SK-N-SH treated with all-trans-retinoic acid at 6 μM for 48 hours (cell line): Measurements from ENCODE around the gene CHSY3.

ENCODE experiments used
- ATAC-seq: fragments of 200-7000 bp; cut with Tn5 transposase; 3 replicates; pipeline ENCODE4 v1.9.1; 2020; ENCODE audit warnings: mild to moderate bottlenecking, moderate library complexity
- ARNTL ChIP-seq: fragments of 450-650 bp; formaldehyde crosslinking; IDR thresholded peaks from 2 replicates; pipeline ENCODE4 v1.5.0; 2020; ENCODE audit warnings: low read depth, mild to moderate bottlenecking, moderate library complexity, borderline replicate concordance
- BACH2 ChIP-seq: fragments of 250-450 bp; sonication (Bioruptor Pico); IDR thresholded peaks from 2 replicates; pipeline ENCODE4 v1.9.0; 2021; ENCODE audit warnings: mild to moderate bottlenecking, borderline replicate concordance
- CSDC2 ChIP-seq: fragments of 250-450 bp; sonication (Bioruptor Pico); IDR thresholded peaks from 2 replicates; pipeline ENCODE4 v1.5.0; 2020; ENCODE audit warnings: mild to moderate bottlenecking, moderate library complexity
- GLIS3 ChIP-seq: fragments of 250-450 bp; sonication (Bioruptor Pico); IDR thresholded peaks from 2 replicates; pipeline ENCODE4 v1.5.0; 2020; ENCODE audit warnings: mild to moderate bottlenecking, moderate library complexity
- ISL1 ChIP-seq: fragments of 250-450 bp; sonication (Bioruptor Pico); IDR thresholded peaks from 2 replicates; pipeline ENCODE4 v2.1.2; 2022; ENCODE audit warnings: mild to moderate bottlenecking, moderate library complexity
- OSR1 ChIP-seq: fragments of 250-450 bp; sonication (Bioruptor Pico); IDR thresholded peaks from 2 replicates; pipeline ENCODE4 v1.8.0; 2022; ENCODE audit warnings: moderate library complexity, mild to moderate bottlenecking, inconsistent platforms
- PPARA ChIP-seq: fragments of 250-450 bp; sonication (Bioruptor Pico); IDR thresholded peaks from 2 replicates; pipeline ENCODE4 v1.5.0; 2020; ENCODE audit warnings: mild to moderate bottlenecking, borderline replicate concordance
- SNAI2 ChIP-seq: fragments of 250-450 bp; sonication (Bioruptor Pico); IDR thresholded peaks from 2 replicates; pipeline ENCODE4 v1.5.0; 2020; ENCODE audit warnings: mild to moderate bottlenecking, moderate library complexity
- TCF4 ChIP-seq: fragments of 250-450 bp; sonication (Bioruptor Pico); IDR thresholded peaks from 2 replicates; pipeline ENCODE4 v1.8.0; 2021; ENCODE audit warnings: mild to moderate bottlenecking, moderate library complexity, borderline replicate concordance
- TOX ChIP-seq: fragments of 250-450 bp; sonication (Bioruptor Pico); IDR thresholded peaks from 2 replicates; pipeline ENCODE4 v1.8.0; 2021; ENCODE audit warnings: mild to moderate bottlenecking, moderate library complexity, borderline replicate concordance
- ZC3H10 ChIP-seq: fragments of 250-450 bp; sonication (Bioruptor Pico); IDR thresholded peaks from 2 replicates; pipeline ENCODE4 v1.5.1; 2021; ENCODE audit warnings: mild to moderate bottlenecking, moderate library complexity
- ZFP3 ChIP-seq: fragments of 250-450 bp; sonication (Bioruptor Pico); IDR thresholded peaks from 2 replicates; pipeline ENCODE4 v1.5.0; 2020; ENCODE audit warnings: mild to moderate bottlenecking, moderate library complexity
- ZFP30 ChIP-seq: fragments of 450-650 bp; formaldehyde crosslinking; IDR thresholded peaks from 2 replicates; pipeline ENCODE4 v1.5.0; 2022; ENCODE audit warnings: mild to moderate bottlenecking, moderate library complexity
- ZNF565 ChIP-seq: fragments of 450-650 bp; formaldehyde crosslinking; conservative IDR thresholded peaks from 2 replicates; pipeline ENCODE4 v1.5.0; 2020; ENCODE audit warnings: low read depth, mild to moderate bottlenecking, moderate library complexity
- ZNF70 ChIP-seq: fragments of 450-650 bp; formaldehyde crosslinking; IDR thresholded peaks from 2 replicates; pipeline ENCODE4 v1.5.0; 2020; ENCODE audit warnings: mild to moderate bottlenecking, moderate library complexity
- ZNF8 ChIP-seq: fragments of 450-650 bp; formaldehyde crosslinking; IDR thresholded peaks from 2 replicates; pipeline ENCODE4 v1.5.0; 2020; ENCODE audit warnings: mild to moderate bottlenecking, moderate library complexity
- TF ChIP-seq, protein P1 (sequence below): fragments of 250-450 bp; sonication (Bioruptor Pico); IDR thresholded peaks from 2 replicates; pipeline ENCODE4 v1.5.0; 2020; ENCODE audit warnings: mild to moderate bottlenecking, moderate library complexity
- TF ChIP-seq, protein P2 (sequence below): fragments of 250-450 bp; sonication (Bioruptor Pico); IDR thresholded peaks from 2 replicates; pipeline ENCODE4 v1.5.1; 2021; ENCODE audit warnings: mild to moderate bottlenecking, moderate library complexity
- TF ChIP-seq, protein P3 (sequence below): fragments of 250-450 bp; sonication (Bioruptor Pico); IDR thresholded peaks from 2 replicates; pipeline ENCODE4 v1.8.0; 2020; ENCODE audit warnings: mild to moderate bottlenecking, moderate library complexity, borderline replicate concordance
- TF ChIP-seq, protein P4 (sequence below): fragments of 250-450 bp; sonication (Bioruptor Pico); IDR thresholded peaks from 2 replicates; pipeline ENCODE4 v1.8.0; 2021; ENCODE audit warnings: low read depth, mild to moderate bottlenecking, moderate library complexity, borderline replicate concordance

The CHSY3 gene

DNA sequence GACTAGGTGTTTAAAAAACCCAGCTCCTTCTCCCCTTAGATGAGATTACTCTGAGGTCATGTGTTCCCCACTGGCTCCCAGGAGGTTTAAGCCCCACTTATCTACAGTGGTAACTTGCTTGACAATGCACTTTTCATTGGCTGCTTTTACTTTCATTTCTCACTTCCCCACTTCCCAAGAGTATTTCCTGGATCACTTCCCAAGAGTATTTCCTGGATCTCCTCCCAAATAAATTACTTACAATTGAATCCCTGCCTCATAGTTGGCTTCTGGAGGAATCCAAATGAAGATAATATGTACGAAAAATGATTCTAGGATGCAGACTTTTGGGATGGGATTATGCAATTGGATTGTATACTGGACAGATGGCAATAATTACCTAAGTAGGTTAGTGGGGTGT, 47.1 kb upstream of the CHSY3 start (continued):
- TF ChIP-seq, protein P1, sequence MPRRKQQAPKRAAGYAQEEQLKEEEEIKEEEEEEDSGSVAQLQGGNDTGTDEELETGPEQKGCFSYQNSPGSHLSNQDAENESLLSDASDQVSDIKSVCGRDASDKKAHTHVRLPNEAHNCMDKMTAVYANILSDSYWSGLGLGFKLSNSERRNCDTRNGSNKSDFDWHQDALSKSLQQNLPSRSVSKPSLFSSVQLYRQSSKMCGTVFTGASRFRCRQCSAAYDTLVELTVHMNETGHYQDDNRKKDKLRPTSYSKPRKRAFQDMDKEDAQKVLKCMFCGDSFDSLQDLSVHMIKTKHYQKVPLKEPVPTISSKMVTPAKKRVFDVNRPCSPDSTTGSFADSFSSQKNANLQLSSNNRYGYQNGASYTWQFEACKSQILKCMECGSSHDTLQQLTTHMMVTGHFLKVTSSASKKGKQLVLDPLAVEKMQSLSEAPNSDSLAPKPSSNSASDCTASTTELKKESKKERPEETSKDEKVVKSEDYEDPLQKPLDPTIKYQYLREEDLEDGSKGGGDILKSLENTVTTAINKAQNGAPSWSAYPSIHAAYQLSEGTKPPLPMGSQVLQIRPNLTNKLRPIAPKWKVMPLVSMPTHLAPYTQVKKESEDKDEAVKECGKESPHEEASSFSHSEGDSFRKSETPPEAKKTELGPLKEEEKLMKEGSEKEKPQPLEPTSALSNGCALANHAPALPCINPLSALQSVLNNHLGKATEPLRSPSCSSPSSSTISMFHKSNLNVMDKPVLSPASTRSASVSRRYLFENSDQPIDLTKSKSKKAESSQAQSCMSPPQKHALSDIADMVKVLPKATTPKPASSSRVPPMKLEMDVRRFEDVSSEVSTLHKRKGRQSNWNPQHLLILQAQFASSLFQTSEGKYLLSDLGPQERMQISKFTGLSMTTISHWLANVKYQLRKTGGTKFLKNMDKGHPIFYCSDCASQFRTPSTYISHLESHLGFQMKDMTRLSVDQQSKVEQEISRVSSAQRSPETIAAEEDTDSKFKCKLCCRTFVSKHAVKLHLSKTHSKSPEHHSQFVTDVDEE (CRISPR knock-in tag), result no peak
- no peak for TF ChIP-seq PPARA (CRISPR knock-in tag)

DNA sequence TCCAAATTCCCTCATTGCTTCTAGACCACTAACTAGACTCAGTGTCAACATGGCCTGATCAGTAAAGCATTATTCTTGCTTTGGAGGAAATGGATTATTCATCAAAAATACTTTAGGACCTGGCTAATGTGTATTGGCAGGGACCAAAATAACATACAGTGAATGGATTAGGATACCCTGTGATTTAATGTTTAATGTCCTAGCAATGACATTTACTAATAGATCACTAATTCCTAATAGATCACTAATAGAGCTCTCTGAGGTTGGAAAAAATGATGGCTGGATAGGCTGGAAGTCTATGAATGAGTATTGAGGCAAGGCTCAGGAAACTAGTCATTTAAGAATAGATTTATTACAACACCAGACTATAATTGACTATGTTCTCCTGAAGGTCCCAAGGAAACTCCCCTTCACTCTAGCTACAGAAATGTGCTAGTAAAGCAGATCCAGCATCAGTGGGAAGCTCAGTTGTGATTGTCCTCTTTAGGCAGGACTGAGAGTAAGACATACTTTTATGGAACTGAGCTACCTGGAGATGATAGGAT, 46.1 kb upstream of the CHSY3 start:
- ATAC-seq, result no peak
- TF ChIP-seq ZNF565 (CRISPR knock-in tag) (no peak), ZFP30 (CRISPR knock-in tag) (no peak), ARNTL (CRISPR knock-in tag) (no peak), TOX (no peak), OSR1 (CRISPR knock-in tag) (no peak), ZNF70 (no peak), ISL1 (CRISPR knock-in tag) (no peak), ZC3H10 (CRISPR knock-in tag) (no peak), BACH2 (CRISPR knock-in tag) (no peak), GLIS3 (CRISPR knock-in tag) (no peak)
- TF ChIP-seq, protein P2, sequence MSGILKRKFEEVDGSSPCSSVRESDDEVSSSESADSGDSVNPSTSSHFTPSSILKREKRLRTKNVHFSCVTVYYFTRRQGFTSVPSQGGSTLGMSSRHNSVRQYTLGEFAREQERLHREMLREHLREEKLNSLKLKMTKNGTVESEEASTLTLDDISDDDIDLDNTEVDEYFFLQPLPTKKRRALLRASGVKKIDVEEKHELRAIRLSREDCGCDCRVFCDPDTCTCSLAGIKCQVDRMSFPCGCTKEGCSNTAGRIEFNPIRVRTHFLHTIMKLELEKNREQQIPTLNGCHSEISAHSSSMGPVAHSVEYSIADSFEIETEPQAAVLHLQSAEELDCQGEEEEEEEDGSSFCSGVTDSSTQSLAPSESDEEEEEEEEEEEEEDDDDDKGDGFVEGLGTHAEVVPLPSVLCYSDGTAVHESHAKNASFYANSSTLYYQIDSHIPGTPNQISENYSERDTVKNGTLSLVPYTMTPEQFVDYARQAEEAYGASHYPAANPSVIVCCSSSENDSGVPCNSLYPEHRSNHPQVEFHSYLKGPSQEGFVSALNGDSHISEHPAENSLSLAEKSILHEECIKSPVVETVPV (CRISPR knock-in tag), result no peak
- TF ChIP-seq, protein P3, sequence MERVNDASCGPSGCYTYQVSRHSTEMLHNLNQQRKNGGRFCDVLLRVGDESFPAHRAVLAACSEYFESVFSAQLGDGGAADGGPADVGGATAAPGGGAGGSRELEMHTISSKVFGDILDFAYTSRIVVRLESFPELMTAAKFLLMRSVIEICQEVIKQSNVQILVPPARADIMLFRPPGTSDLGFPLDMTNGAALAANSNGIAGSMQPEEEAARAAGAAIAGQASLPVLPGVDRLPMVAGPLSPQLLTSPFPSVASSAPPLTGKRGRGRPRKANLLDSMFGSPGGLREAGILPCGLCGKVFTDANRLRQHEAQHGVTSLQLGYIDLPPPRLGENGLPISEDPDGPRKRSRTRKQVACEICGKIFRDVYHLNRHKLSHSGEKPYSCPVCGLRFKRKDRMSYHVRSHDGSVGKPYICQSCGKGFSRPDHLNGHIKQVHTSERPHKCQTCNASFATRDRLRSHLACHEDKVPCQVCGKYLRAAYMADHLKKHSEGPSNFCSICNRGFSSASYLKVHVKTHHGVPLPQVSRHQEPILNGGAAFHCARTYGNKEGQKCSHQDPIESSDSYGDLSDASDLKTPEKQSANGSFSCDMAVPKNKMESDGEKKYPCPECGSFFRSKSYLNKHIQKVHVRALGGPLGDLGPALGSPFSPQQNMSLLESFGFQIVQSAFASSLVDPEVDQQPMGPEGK (CRISPR knock-in tag), result no peak
- TF ChIP-seq, protein P4, sequence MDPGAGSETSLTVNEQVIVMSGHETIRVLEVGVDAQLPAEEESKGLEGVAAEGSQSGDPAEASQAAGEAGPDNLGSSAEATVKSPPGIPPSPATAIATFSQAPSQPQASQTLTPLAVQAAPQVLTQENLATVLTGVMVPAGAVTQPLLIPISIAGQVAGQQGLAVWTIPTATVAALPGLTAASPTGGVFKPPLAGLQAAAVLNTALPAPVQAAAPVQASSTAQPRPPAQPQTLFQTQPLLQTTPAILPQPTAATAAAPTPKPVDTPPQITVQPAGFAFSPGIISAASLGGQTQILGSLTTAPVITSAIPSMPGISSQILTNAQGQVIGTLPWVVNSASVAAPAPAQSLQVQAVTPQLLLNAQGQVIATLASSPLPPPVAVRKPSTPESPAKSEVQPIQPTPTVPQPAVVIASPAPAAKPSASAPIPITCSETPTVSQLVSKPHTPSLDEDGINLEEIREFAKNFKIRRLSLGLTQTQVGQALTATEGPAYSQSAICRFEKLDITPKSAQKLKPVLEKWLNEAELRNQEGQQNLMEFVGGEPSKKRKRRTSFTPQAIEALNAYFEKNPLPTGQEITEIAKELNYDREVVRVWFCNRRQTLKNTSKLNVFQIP (CRISPR knock-in tag), result no peak
- TF ChIP-seq, all 23 proteins: peak for 0

DNA sequence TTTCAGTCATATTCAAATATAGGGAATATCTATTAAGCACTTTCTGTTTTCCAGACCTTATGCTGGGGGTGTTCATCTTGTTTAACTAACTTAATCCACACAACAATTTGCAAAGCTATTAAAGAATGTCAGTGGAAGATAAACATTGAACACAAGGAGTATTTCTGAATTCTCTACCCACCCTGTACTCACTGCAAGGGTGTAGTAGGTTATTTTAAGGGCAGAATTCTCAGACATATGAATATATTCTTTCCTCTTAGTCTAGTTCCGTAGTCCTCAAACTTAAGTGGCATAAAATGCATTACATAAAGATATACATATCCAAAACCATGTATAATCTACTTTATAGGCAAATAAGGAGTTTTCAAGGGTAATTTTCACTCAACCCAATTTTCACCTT, 19.9 kb upstream of the CHSY3 start:
- ATAC-seq, result no peak
- TF ChIP-seq PPARA (CRISPR knock-in tag) (no peak), BACH2 (CRISPR knock-in tag) (no peak), ZNF8 (CRISPR knock-in tag) (no peak)

DNA sequence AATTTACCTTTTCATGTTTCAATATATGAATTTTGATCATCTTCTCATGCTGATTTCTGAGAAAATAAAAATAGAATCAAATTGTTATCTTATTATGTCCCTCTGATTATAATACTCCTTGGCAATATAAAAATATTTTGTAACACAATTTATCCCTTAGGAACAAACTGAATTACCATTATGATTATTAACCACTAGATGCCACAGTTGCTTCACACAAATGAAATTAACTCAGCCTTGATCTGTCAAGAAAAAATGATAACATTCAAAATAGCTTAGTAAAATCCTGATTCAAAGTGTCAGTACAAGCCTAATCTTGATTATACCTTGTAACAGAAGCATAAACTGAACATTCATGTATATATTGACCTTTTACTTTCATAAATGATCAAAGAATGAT, 4.8 kb upstream of the CHSY3 start:
- no peak for ATAC-seq
- TF ChIP-seq PPARA (CRISPR knock-in tag) (no peak), ZNF8 (CRISPR knock-in tag) (no peak), GLIS3 (CRISPR knock-in tag) (no peak), ZC3H10 (CRISPR knock-in tag) (no peak), ZFP3 (CRISPR knock-in tag) (no peak), OSR1 (CRISPR knock-in tag) (no peak), ZNF70 (no peak), BACH2 (CRISPR knock-in tag) (no peak), ARNTL (CRISPR knock-in tag) (no peak), ZFP30 (CRISPR knock-in tag) (no peak), CSDC2 (CRISPR knock-in tag) (no peak), SNAI2 (CRISPR knock-in tag) (no peak), TCF4 (CRISPR knock-in tag) (no peak), ISL1 (CRISPR knock-in tag) (no peak)
- TF ChIP-seq, protein P4 (CRISPR knock-in tag), result no peak
- TF ChIP-seq, protein P2 (CRISPR knock-in tag), result no peak
- TF ChIP-seq, protein P1 (CRISPR knock-in tag), result no peak
